ENCODE data around the gene COLEC11. TPM values are rescaled to one million over a fixed set of nuclear protein-coding genes. Genes with fewer than 3 reads are reported as not detected.

The COLEC11 gene
- total and polyA plus RNA-seq, 2 donors (not counting 1 experiment from before 2014, with no cell fraction given): not detected

DNA sequence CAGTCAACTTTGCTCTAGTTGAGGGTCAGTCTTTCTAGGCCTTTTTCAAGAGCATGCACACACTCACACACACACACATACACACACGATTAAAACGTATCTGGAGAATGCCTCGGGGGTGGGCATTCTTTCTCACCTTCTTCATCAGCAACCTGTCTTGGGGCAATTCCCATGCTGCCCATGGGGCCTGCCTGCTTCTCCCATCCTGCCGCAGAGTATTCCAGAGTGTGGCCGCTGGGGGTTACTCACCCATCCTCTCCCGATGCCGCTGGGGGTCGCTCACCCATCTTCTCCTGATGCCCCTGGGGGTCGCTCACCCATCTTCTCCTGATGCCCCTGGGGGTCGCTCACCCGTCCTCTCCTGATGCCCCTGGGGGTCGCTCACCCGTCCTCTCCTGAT lies 52.3 kb downstream of the COLEC11 start:
- 73% methylated on average over 13 of the region's 13 CpGs for whole genome bisulfite sequencing (ENCODE audit: insufficient coverage)
- no peaks in the 10 kb centered on the region for H3K9me3 Mint-ChIP-seq (ENCODE audit: insufficient read depth)
- H3K36me3 ChIP-seq (replicated peaks in 1 of 2; ENCODE audit: control extremely low read depth in 1 of 2, control insufficient read depth in 1 of 2, extremely low read depth in 1 of 2, insufficient read depth in 2 of 2, low read length in 1 of 2): no peaks in the 10 kb centered on the region
- no peak overlapping the region for H3K27ac Mint-ChIP-seq
- H3K27me3 Mint-ChIP-seq: no peaks in the 10 kb centered on the region
- no peaks in the 10 kb centered on the region for H4K20me1 ChIP-seq (ENCODE audit: control insufficient read depth, insufficient read depth, low read length, poor library complexity, severe bottlenecking)
- TF ChIP-seq, protein P1, sequence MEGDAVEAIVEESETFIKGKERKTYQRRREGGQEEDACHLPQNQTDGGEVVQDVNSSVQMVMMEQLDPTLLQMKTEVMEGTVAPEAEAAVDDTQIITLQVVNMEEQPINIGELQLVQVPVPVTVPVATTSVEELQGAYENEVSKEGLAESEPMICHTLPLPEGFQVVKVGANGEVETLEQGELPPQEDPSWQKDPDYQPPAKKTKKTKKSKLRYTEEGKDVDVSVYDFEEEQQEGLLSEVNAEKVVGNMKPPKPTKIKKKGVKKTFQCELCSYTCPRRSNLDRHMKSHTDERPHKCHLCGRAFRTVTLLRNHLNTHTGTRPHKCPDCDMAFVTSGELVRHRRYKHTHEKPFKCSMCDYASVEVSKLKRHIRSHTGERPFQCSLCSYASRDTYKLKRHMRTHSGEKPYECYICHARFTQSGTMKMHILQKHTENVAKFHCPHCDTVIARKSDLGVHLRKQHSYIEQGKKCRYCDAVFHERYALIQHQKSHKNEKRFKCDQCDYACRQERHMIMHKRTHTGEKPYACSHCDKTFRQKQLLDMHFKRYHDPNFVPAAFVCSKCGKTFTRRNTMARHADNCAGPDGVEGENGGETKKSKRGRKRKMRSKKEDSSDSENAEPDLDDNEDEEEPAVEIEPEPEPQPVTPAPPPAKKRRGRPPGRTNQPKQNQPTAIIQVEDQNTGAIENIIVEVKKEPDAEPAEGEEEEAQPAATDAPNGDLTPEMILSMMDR (IDR thresholded peaks at IDR 0.05): no peak
- no peak for TF ChIP-seq EZH2 (IDR thresholded peaks at IDR 0.05; ENCODE audit: borderline replicate concordance, insufficient read depth, low read depth, low read length, poor library complexity, severe bottlenecking)
- H2AFZ ChIP-seq (ENCODE audit: insufficient read depth, low read depth, low read length, poor library complexity, severe bottlenecking): no peak overlapping the region
- no peak overlapping the region for H3K27ac ChIP-seq (ENCODE audit: low read length in 2 of 2)
- no peaks in the 10 kb centered on the region for H3K79me2 ChIP-seq (ENCODE audit: control insufficient read depth, insufficient read depth, low read length)
- H3K4me1 Mint-ChIP-seq: peaks cover 14% of the 10 kb centered on the region
- no peak overlapping the region for H3K9ac ChIP-seq (ENCODE audit: low read length)
- peaks cover 0 to 13% (median 1%) of the 10 kb centered on the region in 4 experiments for H3K27me3 ChIP-seq (replicated peaks in 1 of 4; ENCODE audit: control extremely low read depth in 1 of 4, control insufficient read depth in 3 of 4, insufficient read depth in 4 of 4, low read length in 3 of 4)
- ChIA-PET POLR2A (no interaction called here), CTCF (no interaction called here)
- no peak for DNase-seq
- no peak overlapping the region for H3K4me3 Mint-ChIP-seq
- no peaks in the 10 kb centered on the region for H3K9me3 ChIP-seq (ENCODE audit: control extremely low read depth in 1 of 3, control insufficient read depth in 2 of 3, insufficient read depth in 1 of 3, low read length in 2 of 3)
- peaks cover 13 to 14% of the 10 kb centered on the region in 2 donors for H3K4me1 ChIP-seq (ENCODE audit: control insufficient read depth in 2 of 2, insufficient read depth in 2 of 2, low read length in 2 of 2)
- no peak overlapping the region for H3K4me2 ChIP-seq (replicated peaks; ENCODE audit: low read depth, low read length, poor library complexity, severe bottlenecking)
- intact Hi-C loops (cut with micrococcal nuclease): no loop called here
- no peak overlapping the region for H3K4me3 ChIP-seq (ENCODE audit: control extremely low read depth in 1 of 5, extremely low read depth in 1 of 5, insufficient read depth in 1 of 5, low read depth in 2 of 5, low read length in 4 of 5)
- ATAC-seq (ENCODE audit: low read depth): no peak

- ChIA-PET CTCF (no interaction called here), POLR2A (no interaction called here)
- Histone ChIP-seq H4K20me1 (ENCODE audit: control insufficient read depth, insufficient read depth, low read length, poor library complexity, severe bottlenecking) (no peaks in the 10 kb centered on the region), H3K4me2 (replicated peaks; ENCODE audit: low read depth, low read length, poor library complexity, severe bottlenecking) (no peak overlapping the region), H3K4me1 (ENCODE audit: control insufficient read depth in 2 of 2, insufficient read depth in 2 of 2, low read length in 2 of 2) (peaks cover 14 to 15% of the 10 kb centered on the region in 2 donors), H3K27me3 (replicated peaks in 1 of 4; ENCODE audit: control extremely low read depth in 1 of 4, control insufficient read depth in 3 of 4, insufficient read depth in 4 of 4, low read length in 3 of 4) (peaks cover 0 to 14% (median 1%) of the 10 kb centered on the region in 4 experiments), H3K36me3 (replicated peaks in 1 of 2; ENCODE audit: control extremely low read depth in 1 of 2, control insufficient read depth in 1 of 2, extremely low read depth in 1 of 2, insufficient read depth in 2 of 2, low read length in 1 of 2) (no peaks in the 10 kb centered on the region), H3K4me3 (ENCODE audit: control extremely low read depth in 1 of 5, extremely low read depth in 1 of 5, insufficient read depth in 1 of 5, low read depth in 2 of 5, low read length in 4 of 5) (no peak overlapping the region), H2AFZ (ENCODE audit: insufficient read depth, low read depth, low read length, poor library complexity, severe bottlenecking) (no peak overlapping the region), H3K9ac (ENCODE audit: low read length) (no peak overlapping the region), H3K27ac (ENCODE audit: low read length in 2 of 2) (no peak overlapping the region), H3K9me3 (ENCODE audit: control extremely low read depth in 1 of 3, control insufficient read depth in 2 of 3, insufficient read depth in 1 of 3, low read length in 2 of 3) (no peaks in the 10 kb centered on the region), H3K79me2 (ENCODE audit: control insufficient read depth, insufficient read depth, low read length) (no peaks in the 10 kb centered on the region)
- no peak for TF ChIP-seq EZH2 (IDR thresholded peaks at IDR 0.05; ENCODE audit: borderline replicate concordance, insufficient read depth, low read depth, low read length, poor library complexity, severe bottlenecking)
- TF ChIP-seq, protein P1 (IDR thresholded peaks at IDR 0.05): no peak
- Mint-ChIP-seq H3K27ac (no peak overlapping the region), H3K27me3 (no peaks in the 10 kb centered on the region), H3K9me3 (ENCODE audit: insufficient read depth) (no peaks in the 10 kb centered on the region), H3K4me3 (no peak overlapping the region), H3K4me1 (peaks cover 14% of the 10 kb centered on the region)
- no peak for DNase-seq
- 90% methylated on average over 11 of the region's 14 CpGs for WGBS (ENCODE audit: insufficient coverage)
- intact Hi-C loops (cut with micrococcal nuclease): no loop called here
- no peak for ATAC-seq (ENCODE audit: low read depth)
These were observed 53.1 kb downstream of the COLEC11 start for GRCh38 chr2:3647831-3648651.

All from B cell (primary cell).